GM12801 (cell line): Measurements from ENCODE around the gene FOXF1.

Experiments
- CTCF ChIP-seq: IDR thresholded peaks from one replicate; pipeline ENCODE4 v1.5.1; 2011; ENCODE audit warnings: control low read depth; ENCODE audit not compliant: insufficient read length; ENCODE audit errors: extremely low read depth

FOXF1 gene

GRCh38 chr16:86502856-86503748 lies 7.2 kb upstream of the FOXF1 start:
- no peak for TF ChIP-seq CTCF

GRCh38 chr16:86503830-86504229 lies 6.5 kb upstream of the FOXF1 start:
- TF ChIP-seq CTCF, result no peak

GRCh38 chr16:86504315-86505184 lies 5.8 kb upstream of the FOXF1 start:
- TF ChIP-seq CTCF, result no peak

- TF ChIP-seq CTCF, result no peak
Observed at GRCh38 chr16:86505185-86505898, 5.0 kb upstream of the FOXF1 start.

- no peak for TF ChIP-seq CTCF
Observed at GRCh38 chr16:86505899-86506864, 4.1 kb upstream of the FOXF1 start.

- no peak for TF ChIP-seq CTCF
Observed at GRCh38 chr16:86507173-86508027, 2.9 kb upstream of the FOXF1 start.
